Ishikawa (cell line): ENCODE measurements around the gene CLDN7.

Source experiments
- CEBPB ChIP-seq: IDR thresholded peaks from 2 replicates; pipeline ENCODE4 v1.6.1; 2012
- CREB1 ChIP-seq: IDR thresholded peaks from 2 replicates; pipeline ENCODE4 v1.6.1; 2012; ENCODE audit warnings: low read depth
- EGR1 ChIP-seq: IDR thresholded peaks from 2 replicates; pipeline ENCODE4 v1.6.1; 2012
- EP300 ChIP-seq: IDR thresholded peaks from 2 replicates; pipeline ENCODE4 v1.6.1; 2012; ENCODE audit warnings: borderline replicate concordance
- FOXM1 ChIP-seq: IDR thresholded peaks from 2 replicates; pipeline ENCODE4 v1.6.1; 2012; ENCODE audit warnings: low read depth, borderline replicate concordance
- MAX ChIP-seq: IDR thresholded peaks from 2 replicates; pipeline ENCODE4 v1.6.1; 2012
- NFIC ChIP-seq: IDR thresholded peaks from 2 replicates; pipeline ENCODE4 v1.6.1; 2012
- RAD21 ChIP-seq: IDR thresholded peaks from 2 replicates; pipeline ENCODE4 v1.6.1; 2012; ENCODE audit warnings: low read depth
- REST ChIP-seq: IDR thresholded peaks from 2 replicates; pipeline ENCODE4 v1.6.1; 2012; ENCODE audit warnings: low read depth, mild to moderate bottlenecking
- TAF1 ChIP-seq: IDR thresholded peaks from 2 replicates; pipeline ENCODE4 v1.6.1; 2012; ENCODE audit warnings: low read depth, mild to moderate bottlenecking
- TCF12 ChIP-seq: IDR thresholded peaks from 2 replicates; pipeline ENCODE4 v1.6.1; 2012; ENCODE audit warnings: low read depth
- TEAD4 ChIP-seq: IDR thresholded peaks from 2 replicates; pipeline ENCODE4 v1.6.1; 2012
- USF1 ChIP-seq: IDR thresholded peaks from 2 replicates; pipeline ENCODE4 v1.6.1; 2012
- YY1 ChIP-seq: IDR thresholded peaks from 2 replicates; pipeline ENCODE4 v1.6.1; 2012; ENCODE audit warnings: low read depth
- ZBTB7A ChIP-seq: IDR thresholded peaks from 2 replicates; pipeline ENCODE4 v1.6.1; 2012; ENCODE audit warnings: low read depth

Gene CLDN7

GRCh38 chr17:7262192-7262934 is at the start of gene CLDN7:
Gene CLDN7, minus strand, starts transcription at chr17:7262478. Its CDS starts 435 bp downstream, at chr17:7262043.
- TF ChIP-seq EP300, result peak; percentile 48; the same call in 1 of the 2 replicates
- TF ChIP-seq USF1, result 0 out of 2 replicates have a peak, but pooled peaks have one; percentile 11
- peak; percentile 80; the same call in 1 of the 2 replicates for TF ChIP-seq TCF12
- peak; percentile 76 for TF ChIP-seq MAX
- no peak; the same call in 1 of the 2 replicates for TF ChIP-seq CEBPB
- peak; percentile 76 for TF ChIP-seq TAF1
- peak; percentile 17; the same call in 1 of the 2 replicates for TF ChIP-seq TEAD4
- peak; percentile 68 for TF ChIP-seq CREB1
- TF ChIP-seq REST, result no peak
- TF ChIP-seq FOXM1, result no peak

- TF ChIP-seq YY1 (no peak), EGR1 (no peak), CEBPB (no peak), MAX (no peak), REST (no peak), USF1 (no peak), ZBTB7A (no peak), FOXM1 (no peak), EP300 (no peak), TCF12 (no peak), RAD21 (no peak), TEAD4 (no peak), NFIC (no peak), TAF1 (no peak), CREB1 (no peak)
These were observed 48.9 kb upstream of the CLDN7 start for GRCh38 chr17:7311110-7311705.

DNA sequence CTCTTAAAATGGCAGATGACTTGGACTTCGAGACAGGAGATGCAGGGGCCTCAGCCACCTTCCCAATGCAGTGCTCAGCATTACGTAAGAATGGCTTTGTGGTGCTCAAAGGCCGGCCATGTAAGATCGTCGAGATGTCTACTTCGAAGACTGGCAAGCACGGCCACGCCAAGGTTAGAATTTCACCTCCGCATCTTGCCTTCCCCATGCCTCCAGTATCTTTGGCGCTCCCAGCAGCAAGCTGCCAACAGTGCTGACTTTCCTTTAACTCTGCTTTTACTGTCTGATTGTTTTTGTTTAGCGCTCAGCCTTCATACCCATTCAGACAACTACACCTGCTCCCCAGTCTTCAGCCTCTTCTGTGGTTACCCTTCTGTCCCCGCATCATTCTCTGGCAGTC is 47.4 kb upstream of the CLDN7 start:
- TF ChIP-seq MAX (no peak), EGR1 (no peak), EP300 (no peak), RAD21 (no peak), REST (no peak)
